HG03039 (cell line): ENCODE results near the gene NR2F2.

Experiments used
- ATAC-seq: cut with Tn5 transposase; IDR thresholded peaks from one replicate; pipeline ENCODE4 v1.9.1; 2021; ENCODE audit warnings: mild to moderate bottlenecking, moderate library complexity; ENCODE audit not compliant: unreplicated experiment

NR2F2 gene

DNA sequence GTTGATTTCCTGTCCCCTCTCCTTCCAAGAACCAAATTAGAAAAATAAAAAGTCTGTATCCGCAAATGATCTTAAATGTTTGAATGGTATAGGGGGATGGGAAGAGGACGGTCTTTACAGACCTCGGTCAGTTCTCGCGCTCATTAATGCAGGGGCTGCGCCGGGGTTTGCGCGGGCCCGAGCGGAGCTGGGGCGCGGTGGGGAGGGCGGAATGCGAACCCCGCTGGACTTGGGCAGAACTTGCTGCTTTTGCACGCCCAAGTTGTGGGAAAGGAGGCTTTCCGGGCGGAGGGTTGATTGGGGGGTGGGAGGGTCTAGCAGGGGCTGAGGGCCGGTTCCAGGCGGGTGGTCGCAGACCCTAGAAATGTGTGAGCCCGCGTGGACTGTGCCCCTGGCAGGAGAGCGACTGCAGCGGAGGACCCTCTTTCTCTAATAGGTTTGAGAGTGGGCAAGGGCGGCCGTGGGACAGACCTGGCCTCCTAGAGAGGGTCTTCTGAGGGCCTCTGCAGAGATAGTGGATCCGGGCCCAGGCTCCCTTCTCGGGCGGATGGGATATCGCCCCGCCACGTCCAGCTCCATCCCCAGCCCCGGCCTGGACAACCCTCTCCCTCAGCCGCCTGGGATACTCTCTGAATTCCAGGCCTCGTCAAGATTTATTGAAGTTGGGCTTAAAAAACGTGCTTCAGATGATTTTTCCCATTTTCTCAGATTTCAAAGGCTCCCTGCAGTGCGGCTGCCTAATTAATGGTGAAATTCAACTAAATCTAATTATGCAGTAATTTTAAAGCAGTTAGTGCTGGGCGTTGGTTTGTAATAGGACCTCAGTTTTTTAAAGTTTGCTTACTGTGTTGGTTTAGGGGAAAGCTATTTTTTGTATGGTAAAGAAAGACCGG, 11.3 kb downstream of the NR2F2 start:
- ATAC-seq, result no peak

- no peak for ATAC-seq
Measured at GRCh38 chr15:96342406-96343112, 12.1 kb downstream of the NR2F2 start.

DNA sequence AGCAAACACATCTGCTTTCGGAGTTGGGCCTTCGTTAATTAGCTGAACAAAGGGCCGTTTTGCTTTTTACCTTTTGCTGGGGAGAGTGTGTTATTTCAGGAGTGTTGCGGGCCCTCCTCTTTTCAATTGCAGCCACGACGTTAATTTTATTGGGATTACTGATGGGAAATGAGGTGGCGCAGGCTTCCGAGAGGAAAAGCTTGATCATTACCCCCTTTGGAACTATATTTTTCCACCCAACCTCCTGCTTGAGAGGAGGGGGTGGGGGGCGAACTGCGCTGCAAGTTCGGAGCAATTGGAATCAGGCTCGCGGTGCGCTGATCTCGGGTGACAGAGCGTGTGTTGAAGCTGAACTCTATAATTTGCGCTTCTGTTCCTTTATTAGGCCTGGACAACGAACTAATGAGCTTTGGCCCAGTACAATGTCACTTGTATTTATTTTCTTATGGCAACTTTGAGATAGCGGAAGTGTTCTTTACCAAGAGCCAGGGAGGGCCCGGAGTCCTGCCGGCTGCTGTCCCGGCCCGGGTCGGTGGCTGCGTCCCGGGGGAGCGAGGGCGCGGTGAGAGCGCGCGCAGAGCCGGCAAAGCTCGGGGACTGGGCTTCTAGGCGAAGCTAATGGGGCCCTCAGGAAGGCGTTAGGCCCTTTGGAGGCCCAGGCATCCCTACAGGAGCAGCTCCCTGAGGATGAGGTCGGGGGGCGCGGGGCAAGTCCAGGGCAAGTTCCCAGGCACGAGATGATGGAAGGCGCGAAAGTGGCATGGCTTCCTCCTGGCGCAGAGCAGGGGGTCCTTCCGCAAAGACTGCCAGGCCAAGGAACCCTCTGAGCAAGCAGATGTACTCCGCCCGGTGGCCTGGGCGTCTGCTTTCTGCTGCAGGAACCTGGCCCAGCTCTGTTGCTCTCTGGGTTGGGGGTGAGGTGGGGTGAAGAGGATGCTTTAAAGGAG, 12.9 kb downstream of the NR2F2 start:
- ATAC-seq, result no peak

GRCh38 chr15:96344060-96344705, 13.7 kb downstream of the NR2F2 start:
- ATAC-seq, result no peak

- no peak for ATAC-seq
Measured at GRCh38 chr15:96344706-96345559, 14.4 kb downstream of the NR2F2 start.

- ATAC-seq, result no peak
Measured at GRCh38 chr15:96345560-96346399, 15.3 kb downstream of the NR2F2 start.

- no peak for ATAC-seq
Measured at GRCh38 chr15:96346409-96346970, 16.0 kb downstream of the NR2F2 start.

DNA sequence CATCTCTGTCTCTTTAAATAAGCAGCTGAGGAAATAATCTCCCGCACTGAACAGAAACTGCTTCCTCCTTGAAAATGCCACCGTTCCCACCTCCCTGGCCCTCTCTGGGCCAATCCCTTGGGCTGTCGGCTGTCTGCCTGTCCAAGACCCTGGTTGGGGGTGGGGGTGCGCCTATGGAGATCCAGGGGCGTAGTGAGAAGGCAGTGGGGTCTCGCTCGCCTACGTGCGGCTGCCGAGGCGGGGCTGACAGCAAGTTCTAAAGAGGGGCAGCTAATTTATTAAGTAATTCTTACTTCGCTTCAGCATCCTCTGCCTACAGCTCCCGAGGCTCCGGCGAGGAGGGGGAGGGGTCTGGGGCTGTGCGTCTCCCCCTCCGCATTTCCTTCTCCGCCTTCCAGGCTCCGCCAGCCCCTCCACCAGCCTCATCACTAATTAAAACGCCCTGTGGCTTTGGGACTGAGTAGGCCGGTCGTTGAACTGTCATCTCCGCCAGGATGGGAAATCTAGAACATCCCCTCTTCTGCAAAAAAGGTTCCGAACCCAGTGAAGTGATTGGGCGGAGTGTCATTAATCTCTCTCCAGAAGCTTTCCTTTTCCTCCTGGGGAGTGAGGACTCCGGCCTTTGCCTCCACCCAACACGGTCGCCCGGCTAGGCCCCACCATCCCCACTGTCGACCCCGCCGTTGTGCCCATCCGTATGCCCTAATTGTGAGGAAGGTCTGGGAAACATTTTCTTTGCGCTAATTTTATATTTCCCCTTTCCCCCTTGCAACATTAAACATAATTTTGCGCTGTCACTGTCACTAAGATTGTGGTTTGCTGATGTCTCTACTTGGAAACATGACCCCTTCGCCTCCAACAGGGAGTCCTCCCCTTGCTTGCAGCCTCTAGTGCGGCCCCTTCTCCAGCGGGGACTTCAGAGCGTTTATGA, 16.9 kb downstream of the NR2F2 start:
- no peak for ATAC-seq

GRCh38 chr15:96348112-96349027, 17.9 kb downstream of the NR2F2 start:
- ATAC-seq, result no peak

DNA sequence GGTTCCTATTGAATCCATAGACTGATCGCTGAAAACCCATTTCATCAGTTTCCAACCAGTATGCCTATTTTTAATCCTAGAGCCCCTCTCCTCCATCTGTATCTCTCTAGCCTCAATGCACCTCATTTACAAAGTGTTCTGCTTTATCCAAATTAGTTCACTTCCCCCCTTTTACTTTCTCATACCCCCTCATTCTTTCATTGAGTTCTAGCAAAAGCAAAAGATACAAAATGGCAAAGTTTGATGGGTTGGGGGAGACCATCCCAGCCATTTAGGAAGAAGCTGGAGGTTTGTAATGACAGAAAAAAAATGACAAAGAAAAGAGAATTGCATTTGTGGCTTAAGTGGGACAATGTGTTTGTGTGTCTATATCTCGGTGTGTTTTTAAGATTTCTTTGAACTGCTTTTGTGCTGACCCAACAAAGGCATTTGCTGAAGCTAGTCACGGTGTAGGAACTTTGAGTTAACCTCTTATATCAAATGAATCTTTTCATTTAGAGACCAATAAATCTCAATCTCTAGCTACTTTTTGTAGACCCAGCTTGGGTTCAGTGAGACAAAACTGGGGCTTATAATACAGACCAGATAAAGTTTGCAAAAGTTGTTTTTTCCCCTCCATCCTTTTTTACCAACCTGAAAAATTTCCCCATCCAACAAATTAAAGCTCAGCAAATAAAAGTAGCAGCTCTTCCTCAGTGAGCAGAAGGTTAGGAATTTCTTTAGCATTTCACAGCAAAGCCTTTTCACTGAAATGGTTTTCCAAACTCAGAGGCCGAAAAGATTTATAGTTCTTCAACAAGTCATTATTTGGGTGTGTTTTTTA, 18.7 kb downstream of the NR2F2 start:
- ATAC-seq, result no peak

DNA sequence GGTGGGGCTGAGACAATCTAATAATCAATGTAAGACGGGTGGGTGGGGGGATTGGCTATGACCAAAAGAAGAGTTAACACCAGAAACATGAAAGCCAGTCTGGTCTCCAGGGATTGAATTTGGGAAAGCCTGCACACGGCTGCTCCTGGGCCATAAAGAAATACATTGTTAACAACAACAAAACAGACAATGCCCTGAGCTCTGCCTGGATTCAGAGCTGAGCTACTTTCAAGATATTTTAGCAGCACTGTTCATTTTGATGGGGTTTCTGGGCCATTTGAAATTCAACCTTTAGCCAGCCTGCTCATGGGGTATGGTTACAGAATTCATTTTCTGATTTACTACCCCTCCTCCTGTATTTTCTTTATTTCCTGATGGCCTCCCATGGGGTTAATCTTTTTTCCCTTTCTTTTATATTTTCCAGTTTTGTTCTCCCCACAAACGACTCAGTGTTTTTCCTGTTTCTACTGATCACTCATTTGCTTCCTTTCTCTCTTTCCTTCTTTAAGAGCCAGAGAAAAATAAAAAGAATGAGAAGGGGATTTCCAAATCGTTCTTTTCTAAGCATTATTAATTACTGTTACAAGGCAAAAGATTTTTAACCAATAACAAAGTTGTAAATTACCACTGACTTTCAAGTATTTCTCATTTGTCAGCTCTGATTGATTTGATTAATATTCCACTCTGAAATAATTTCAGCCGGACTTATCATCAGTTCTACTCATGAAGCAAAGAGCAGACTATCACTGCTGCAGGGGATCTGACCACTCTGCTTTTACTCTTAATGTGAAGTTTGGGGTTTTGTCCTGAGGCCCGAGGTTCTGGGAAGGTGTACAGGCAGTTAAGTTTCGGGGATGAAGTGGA, 19.6 kb downstream of the NR2F2 start:
- no peak for ATAC-seq

DNA sequence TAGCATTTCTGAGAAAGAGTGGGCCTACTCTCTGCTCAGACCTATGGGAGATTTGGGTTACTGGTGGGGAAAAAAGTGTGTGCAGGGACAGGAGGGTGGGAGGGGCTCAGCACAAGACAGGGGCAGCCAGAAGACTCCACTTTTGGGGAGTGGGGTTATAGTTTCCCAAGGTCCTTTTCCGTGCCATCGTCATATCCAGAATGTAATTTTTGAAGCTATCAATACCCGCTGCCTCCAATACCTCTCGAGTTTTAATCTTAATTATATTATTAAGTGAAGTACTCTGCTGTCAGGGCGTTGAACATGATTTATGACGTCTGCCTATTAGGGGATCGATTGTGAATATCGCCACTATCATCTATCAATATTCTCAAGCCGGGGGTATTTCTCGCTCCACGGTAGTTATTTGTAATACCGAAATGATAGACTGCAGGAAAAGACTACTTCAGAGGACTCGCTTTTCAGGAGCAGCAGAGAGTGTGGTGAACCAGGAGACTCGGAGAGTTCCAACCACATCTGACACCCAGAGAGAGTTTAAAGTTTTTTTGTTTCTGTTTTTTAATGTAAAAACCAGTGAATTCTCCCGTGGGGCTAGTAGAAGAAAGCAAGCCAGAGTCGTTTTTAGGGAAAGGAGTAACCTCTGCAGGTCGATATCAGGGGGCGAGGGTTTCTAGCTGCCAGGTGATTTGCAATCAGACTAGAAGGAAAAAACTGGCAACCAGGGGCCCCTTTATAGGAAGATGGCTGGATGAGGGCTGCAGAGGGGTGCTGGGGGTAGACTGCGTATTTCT, 20.6 kb downstream of the NR2F2 start:
- no peak for ATAC-seq

DNA sequence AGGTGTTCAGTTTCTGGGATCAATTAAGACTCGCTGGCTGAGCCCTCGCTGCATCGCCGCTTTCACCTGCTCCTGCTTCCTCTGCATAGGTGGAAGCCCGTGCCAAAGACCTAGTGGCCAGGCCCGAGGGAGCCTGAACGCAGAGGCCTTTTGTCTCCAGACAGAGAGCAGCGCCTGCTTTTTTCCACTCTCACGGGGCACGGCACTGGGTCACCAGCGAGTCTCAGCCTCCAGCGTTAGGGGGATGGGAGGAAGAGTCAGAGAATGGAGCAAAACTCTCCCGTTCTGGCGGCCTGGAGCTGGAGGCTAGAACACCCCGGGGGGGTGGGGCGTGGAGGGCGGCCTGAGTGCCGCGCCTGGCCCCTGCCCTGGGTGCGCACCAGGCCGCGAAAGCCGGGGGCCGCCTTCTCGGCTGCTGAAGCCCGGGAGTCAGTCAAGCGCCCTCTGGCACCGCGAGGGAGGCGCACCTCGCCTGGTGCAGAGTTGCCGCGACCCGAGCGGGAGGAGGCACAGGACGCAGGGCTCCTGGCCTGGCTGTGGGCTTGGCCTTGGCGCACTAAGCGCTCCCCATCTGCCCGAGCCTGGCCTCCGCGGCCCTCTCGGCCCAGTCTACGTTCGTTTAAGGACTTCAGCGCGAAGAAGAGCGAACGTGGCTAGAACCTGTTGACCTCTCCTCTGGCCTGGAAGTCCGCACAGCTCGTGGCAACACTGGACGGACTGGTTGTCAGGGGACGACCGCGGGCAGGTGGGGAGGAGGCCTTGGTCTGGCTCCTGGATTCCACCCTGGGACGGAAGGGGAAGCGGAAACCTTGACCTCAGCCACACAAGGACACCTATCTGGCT, 21.5 kb downstream of the NR2F2 start:
- ATAC-seq, result no peak
